Large intestine (tissue), 3 donors: ENCODE data around the gene GTF2IRD1. TPM values are rescaled to one million over a fixed set of nuclear protein-coding genes. Genes with fewer than 3 reads are reported as not detected.
A peak's percentile ranks its signal among the peaks of the same experiment; 100 is the strongest.
"Not testable (repeated sequence)": the region's sequence is repeated elsewhere in the genome, so short reads cannot be mapped to it uniquely, and the experiment has no call there.

Source experiments
- DNase-seq, 2 donors: peaks; one replicate each; pipeline versions ENCODE4 v3.0.0 to v3.0.0-alpha.2; 2013
- H3K27ac ChIP-seq: one replicate; pipeline ENCODE4 v1.5.1; 2013; ENCODE audit warnings: low read length
- H3K27me3 ChIP-seq: 2 replicates; pipeline ENCODE4 v1.6.1; 2013; ENCODE audit warnings: low read length; ENCODE audit not compliant: control insufficient read depth, insufficient read depth
- H3K36me3 ChIP-seq: 2 replicates; pipeline ENCODE4 v1.6.1; 2013; ENCODE audit warnings: low read length; ENCODE audit not compliant: control insufficient read depth, insufficient read depth
- H3K4me1 ChIP-seq: one replicate; pipeline ENCODE4 v1.6.1; 2013; ENCODE audit warnings: low read length; ENCODE audit not compliant: control insufficient read depth, insufficient read depth
- H3K4me3 ChIP-seq: one replicate; pipeline ENCODE4 v1.5.1; 2013; ENCODE audit warnings: low read length
- H3K9me3 ChIP-seq: one replicate; pipeline ENCODE4 v1.6.1; 2013; ENCODE audit warnings: mild to moderate bottlenecking, low read depth, low read length, moderate library complexity; ENCODE audit not compliant: control insufficient read depth
- WGBS: methylation state at CpG from one replicate; pipeline ENCODE4 v1.1.5; 2013; ENCODE audit warnings: low lambda C conversion rate; ENCODE audit not compliant: insufficient coverage; 5-methylcytosine and 5-hydroxymethylcytosine counted together
- polyA plus RNA-seq: library from polyadenylated mRNA; unstranded; fragments of 120-200 nt; gene quantifications from one replicate; pipeline ENCODE4 v1.2.1, GENCODE V29; 2013

Gene GTF2IRD1
- polyA plus RNA-seq, 1 donor: 51.2 TPM

- Histone ChIP-seq H3K36me3 (peaks cover 48% of the 10 kb centered on the region), H3K27me3 (no peaks in the 10 kb centered on the region), H3K4me1 (no peaks in the 10 kb centered on the region), H3K4me3 (no peak overlapping the region), H3K9me3 (no peaks in the 10 kb centered on the region), H3K27ac (no peak overlapping the region)
- no peak for DNase-seq
- WGBS: no CpG with 5 or more reads among the region's 7 CpGs
Observed at GRCh38 chr7:74554178-74554577, 100.5 kb downstream of the GTF2IRD1 start.

DNA sequence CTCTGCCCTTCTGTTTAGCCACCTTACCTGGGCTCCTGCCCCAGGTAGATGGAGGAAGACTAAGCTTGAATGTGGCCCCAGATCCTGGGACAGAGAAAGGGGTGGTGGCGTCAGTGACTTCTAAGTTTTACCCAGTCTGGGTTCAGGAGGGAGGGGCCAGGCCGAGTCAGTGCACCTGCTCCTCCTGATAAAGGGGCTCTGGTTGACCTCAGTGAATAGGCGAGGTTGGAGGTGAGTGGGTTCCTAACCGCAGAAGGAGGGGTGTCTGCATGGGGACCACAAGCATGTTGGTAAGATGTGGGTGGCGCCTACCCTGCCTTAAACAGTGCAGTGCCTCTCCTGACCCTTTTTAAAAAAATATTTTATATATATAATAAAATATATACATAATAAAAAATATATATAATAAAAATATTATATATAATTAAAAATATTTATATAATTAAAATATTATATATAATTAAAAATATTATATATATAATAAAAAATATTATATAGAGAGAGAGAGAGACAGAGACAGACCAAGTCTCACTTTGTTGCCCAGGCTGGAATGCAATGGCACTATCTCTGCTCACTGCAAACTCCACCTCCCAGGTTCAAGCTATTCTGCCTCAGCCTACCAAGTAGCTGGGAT lies 106.5 kb downstream of the GTF2IRD1 start:
- Histone ChIP-seq H3K27me3 (no peaks in the 10 kb centered on the region), H3K27ac (no peak overlapping the region), H3K4me1 (no peaks in the 10 kb centered on the region), H3K4me3 (no peak overlapping the region), H3K9me3 (no peaks in the 10 kb centered on the region), H3K36me3 (peaks cover 73% of the 10 kb centered on the region)
- no CpG with 5 or more reads among the region's 5 CpGs for WGBS
- DNase-seq: no peak

DNA sequence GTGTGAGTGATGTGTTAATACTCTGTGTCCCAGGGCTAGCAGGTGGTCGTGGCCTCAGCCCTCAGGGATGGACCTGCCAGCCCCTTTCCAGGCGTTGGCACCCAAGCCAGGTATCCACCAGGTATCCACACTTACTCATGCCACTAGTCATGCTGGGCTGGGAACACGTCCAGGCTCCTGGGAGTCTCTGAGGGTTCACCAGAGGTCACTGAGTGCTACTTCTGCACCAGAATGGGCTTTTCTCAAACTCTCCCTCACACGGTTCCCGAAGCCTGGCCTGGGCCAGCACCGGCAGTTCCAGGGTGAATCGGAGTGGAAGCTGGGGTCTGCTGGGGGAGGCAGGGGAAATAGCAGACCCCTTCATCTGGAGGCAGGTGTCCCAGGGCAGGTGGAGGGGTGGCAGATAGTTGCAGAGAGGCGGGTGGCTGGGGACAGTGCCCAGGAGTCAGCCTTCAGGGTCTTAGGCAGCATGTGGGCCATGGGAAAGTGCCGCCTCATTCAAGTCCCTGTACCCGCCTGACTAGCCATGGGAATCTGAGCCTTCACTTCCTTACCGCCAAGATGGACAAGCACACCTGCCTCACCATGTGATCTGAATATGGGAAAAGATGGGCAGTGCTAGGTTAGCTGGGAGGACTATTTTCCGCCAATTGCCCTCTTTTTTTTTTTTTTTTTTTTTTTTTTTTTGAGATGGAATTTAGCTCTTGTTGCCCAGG lies 108.3 kb downstream of the GTF2IRD1 start:
- Histone ChIP-seq H3K9me3 (no peaks in the 10 kb centered on the region), H3K4me1 (no peaks in the 10 kb centered on the region), H3K36me3 (peaks cover 64% of the 10 kb centered on the region), H3K27ac (no peak overlapping the region), H3K27me3 (no peaks in the 10 kb centered on the region), H3K4me3 (no peak overlapping the region)
- WGBS: no CpG with 5 or more reads among the region's 12 CpGs
- DNase-seq: no peak

DNA sequence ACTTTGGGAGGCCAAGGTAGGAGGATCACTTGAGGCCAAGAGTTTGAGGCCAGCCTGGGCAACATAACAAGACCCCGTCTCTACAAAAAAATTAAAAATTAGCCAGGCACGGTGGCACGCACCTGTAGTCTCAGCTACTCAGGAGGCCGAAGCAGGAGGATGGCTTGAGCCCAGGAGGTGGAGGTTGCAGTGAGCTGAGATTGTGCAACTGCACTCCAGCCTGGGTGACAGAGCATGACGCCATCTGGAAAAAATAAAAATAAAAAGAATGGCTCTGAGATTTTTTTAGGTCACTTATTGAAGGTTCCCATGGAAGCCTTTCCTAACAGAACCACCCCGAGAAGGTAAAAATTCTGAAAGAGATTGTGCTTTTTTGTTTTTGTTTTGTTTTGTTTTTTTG lies 109.9 kb downstream of the GTF2IRD1 start:
- not testable (repeated sequence) for H3K27me3 ChIP-seq, H3K27ac ChIP-seq, DNase-seq, H3K9me3 ChIP-seq, H3K4me1 ChIP-seq, H3K4me3 ChIP-seq
- H3K36me3 ChIP-seq: peaks cover 57% of the 10 kb centered on the region
- WGBS: 71% methylated on average over 1 of the region's 6 CpGs

- WGBS: 100% methylated on average over 1 of the region's 2 CpGs
- peaks cover 52% of the 10 kb centered on the region for H3K36me3 ChIP-seq
- no peak overlapping the region for H3K4me3 ChIP-seq
- no peaks in the 10 kb centered on the region for H3K9me3 ChIP-seq
- no peaks in the 10 kb centered on the region for H3K27me3 ChIP-seq
- H3K27ac ChIP-seq: no peak overlapping the region
- DNase-seq: no peak
- no peaks in the 10 kb centered on the region for H3K4me1 ChIP-seq
Observed at GRCh38 chr7:74567318-74567668, 113.6 kb downstream of the GTF2IRD1 start.

DNA sequence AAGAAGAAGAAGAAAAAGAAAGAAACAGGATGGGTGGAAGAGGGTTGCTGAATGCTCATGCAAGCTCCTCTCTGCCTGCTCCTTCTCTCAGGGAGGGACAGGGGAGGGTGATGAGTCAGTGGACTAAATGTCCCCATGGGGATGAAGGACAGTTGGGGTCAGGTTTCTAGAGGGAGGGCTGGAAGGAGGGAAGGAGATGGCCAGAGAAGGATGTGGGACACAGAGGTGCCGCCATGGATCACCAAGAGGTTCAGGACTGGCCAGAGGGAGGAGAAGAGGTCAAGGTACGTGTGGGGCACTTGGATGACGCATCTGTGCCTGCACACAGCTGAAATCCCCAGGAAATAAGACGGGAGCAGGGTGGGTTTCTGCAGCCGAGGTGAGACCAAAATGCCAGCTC lies 115.0 kb downstream of the GTF2IRD1 start:
- Histone ChIP-seq H3K4me1 (no peaks in the 10 kb centered on the region), H3K36me3 (peaks cover 43% of the 10 kb centered on the region), H3K4me3 (no peak overlapping the region), H3K27ac (no peak overlapping the region), H3K27me3 (no peaks in the 10 kb centered on the region), H3K9me3 (no peaks in the 10 kb centered on the region)
- WGBS: no CpG with 5 or more reads among the region's 5 CpGs
- DNase-seq: no peak

- H3K27ac ChIP-seq: no peak overlapping the region
- no CpG with 5 or more reads among the region's 14 CpGs for WGBS
- peaks cover 39% of the 10 kb centered on the region for H3K36me3 ChIP-seq
- H3K4me3 ChIP-seq: no peak overlapping the region
- H3K9me3 ChIP-seq: no peaks in the 10 kb centered on the region
- no peak for DNase-seq
- H3K4me1 ChIP-seq: no peaks in the 10 kb centered on the region
- no peaks in the 10 kb centered on the region for H3K27me3 ChIP-seq
Observed at GRCh38 chr7:74569501-74570075, 115.9 kb downstream of the GTF2IRD1 start.

DNA sequence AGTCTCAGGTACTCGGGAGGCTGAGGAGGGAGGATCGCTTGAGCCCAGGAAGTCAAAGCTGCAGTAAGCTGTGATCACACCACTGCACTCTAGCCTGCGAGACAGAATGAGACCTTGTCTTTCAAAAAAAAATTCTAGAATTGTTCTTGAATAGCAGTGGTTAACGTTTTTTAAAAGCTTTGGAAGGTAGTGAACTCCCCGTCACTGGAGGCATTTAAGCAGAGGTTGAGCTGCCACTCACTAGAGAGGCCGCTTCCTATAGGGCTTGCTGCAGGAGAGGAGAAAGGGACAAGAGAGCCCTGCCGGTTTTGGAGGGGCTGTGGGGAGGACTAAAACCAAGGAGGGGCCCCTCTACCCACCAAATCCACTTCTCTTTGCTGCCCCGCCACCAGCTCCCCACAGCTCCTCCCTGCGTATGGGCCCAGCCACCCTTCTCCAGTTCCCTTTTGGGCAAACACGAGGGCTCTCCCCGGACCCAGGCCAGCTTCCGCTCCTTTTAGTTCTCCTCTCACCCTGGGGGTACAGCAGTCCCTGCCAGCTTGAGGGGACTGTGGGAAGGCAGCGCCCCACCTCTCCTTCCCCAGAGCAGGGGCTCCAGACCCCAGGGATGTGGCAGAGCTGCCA lies 116.9 kb downstream of the GTF2IRD1 start:
- H3K4me1 ChIP-seq: peaks cover 4% of the 10 kb centered on the region
- no peaks in the 10 kb centered on the region for H3K27me3 ChIP-seq
- no peak for DNase-seq
- no CpG with 5 or more reads among the region's 13 CpGs for WGBS
- no peak overlapping the region for H3K4me3 ChIP-seq
- H3K27ac ChIP-seq: no peak overlapping the region
- H3K36me3 ChIP-seq: peaks cover 32% of the 10 kb centered on the region
- H3K9me3 ChIP-seq: no peaks in the 10 kb centered on the region

GRCh38 chr7:74572301-74572979 lies 118.7 kb downstream of the GTF2IRD1 start:
- Histone ChIP-seq H3K27me3 (no peaks in the 10 kb centered on the region), H3K27ac (no peak overlapping the region), H3K4me3 (no peak overlapping the region), H3K9me3 (no peaks in the 10 kb centered on the region), H3K36me3 (peaks cover 30% of the 10 kb centered on the region), H3K4me1 (peaks cover 8% of the 10 kb centered on the region)
- peak in 1 of 2 donors; percentile 29 for DNase-seq
- WGBS: no CpG with 5 or more reads among the region's 10 CpGs

GRCh38 chr7:74573512-74573911 lies 119.8 kb downstream of the GTF2IRD1 start:
- no peak overlapping the region for H3K4me3 ChIP-seq
- no peaks in the 10 kb centered on the region for H3K9me3 ChIP-seq
- no peaks in the 10 kb centered on the region for H3K27me3 ChIP-seq
- peaks cover 8% of the 10 kb centered on the region for H3K4me1 ChIP-seq
- H3K36me3 ChIP-seq: peaks cover 32% of the 10 kb centered on the region
- no CpG with 5 or more reads among the region's 8 CpGs for WGBS
- no peak overlapping the region for H3K27ac ChIP-seq
- DNase-seq: no peak
